ENCODE results near the gene CASQ2.

- TF ChIP-seq, protein P1, sequence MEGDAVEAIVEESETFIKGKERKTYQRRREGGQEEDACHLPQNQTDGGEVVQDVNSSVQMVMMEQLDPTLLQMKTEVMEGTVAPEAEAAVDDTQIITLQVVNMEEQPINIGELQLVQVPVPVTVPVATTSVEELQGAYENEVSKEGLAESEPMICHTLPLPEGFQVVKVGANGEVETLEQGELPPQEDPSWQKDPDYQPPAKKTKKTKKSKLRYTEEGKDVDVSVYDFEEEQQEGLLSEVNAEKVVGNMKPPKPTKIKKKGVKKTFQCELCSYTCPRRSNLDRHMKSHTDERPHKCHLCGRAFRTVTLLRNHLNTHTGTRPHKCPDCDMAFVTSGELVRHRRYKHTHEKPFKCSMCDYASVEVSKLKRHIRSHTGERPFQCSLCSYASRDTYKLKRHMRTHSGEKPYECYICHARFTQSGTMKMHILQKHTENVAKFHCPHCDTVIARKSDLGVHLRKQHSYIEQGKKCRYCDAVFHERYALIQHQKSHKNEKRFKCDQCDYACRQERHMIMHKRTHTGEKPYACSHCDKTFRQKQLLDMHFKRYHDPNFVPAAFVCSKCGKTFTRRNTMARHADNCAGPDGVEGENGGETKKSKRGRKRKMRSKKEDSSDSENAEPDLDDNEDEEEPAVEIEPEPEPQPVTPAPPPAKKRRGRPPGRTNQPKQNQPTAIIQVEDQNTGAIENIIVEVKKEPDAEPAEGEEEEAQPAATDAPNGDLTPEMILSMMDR (IDR thresholded peaks at IDR 0.05; ENCODE audit: poor library complexity, severe bottlenecking), result no peak
- TF ChIP-seq EP300 (conservative IDR thresholded peaks at IDR 0.05; ENCODE audit: poor library complexity, severe bottlenecking), result no peak
- TF ChIP-seq REST (IDR thresholded peaks at IDR 0.05; ENCODE audit: borderline replicate concordance), result no peak
- TF ChIP-seq POLR2AphosphoS5 (IDR thresholded peaks at IDR 0.05), result no peak
- TF ChIP-seq EZH2 (IDR thresholded peaks at IDR 0.05; ENCODE audit: borderline replicate concordance, insufficient read depth, low read length, poor library complexity, severe bottlenecking), result no peak
- TF ChIP-seq TAF1 (IDR thresholded peaks at IDR 0.05; ENCODE audit: low read depth), result no peak
- TF ChIP-seq MXI1 (conservative IDR thresholded peaks at IDR 0.05; ENCODE audit: poor library complexity, severe bottlenecking), result no peak
- TF ChIP-seq RAD21 (conservative IDR thresholded peaks at IDR 0.05), result no peak
Measured at GRCh38 chr1:115687744-115688143, 80.8 kb downstream of the CASQ2 start.

Measured in neural cell (in vitro differentiated cells).